Stimulated activated CD8-positive, alpha-beta memory T cell treated with anti-CD3 and anti-CD28 coated beads, Interleukin-15, amount 100 ng/mL, for 1 hour (primary cell): Measurements from ENCODE around the gene METRN.
A peak's percentile ranks its signal among the peaks of the same experiment; 100 is the strongest.
"Not testable (repeated sequence)": the region's sequence is repeated elsewhere in the genome, so short reads cannot be mapped to it uniquely, and the experiment has no call there.

ENCODE experiments used
- DNase-seq: peaks from one replicate; pipeline ENCODE4 v3.0.0-alpha.2; 2020; ENCODE audit warnings: low read depth

The METRN gene

GRCh38 chr16:735982-736453, 21.1 kb downstream of the METRN start:
- no peak for DNase-seq

GRCh38 chr16:736936-737481, 22.1 kb downstream of the METRN start:
- no peak for DNase-seq

GRCh38 chr16:739560-740458, 24.9 kb downstream of the METRN start:
- DNase-seq, result no peak

- no peak for DNase-seq
Observed at GRCh38 chr16:740459-740763, 25.5 kb downstream of the METRN start.

GRCh38 chr16:740764-741505, 26.0 kb downstream of the METRN start, which contains the start of gene CIAO3:
CIAO3 (minus strand) TSS chr16:740997; CDS start chr16:740985, 12 bp downstream.
- peak; percentile 81 for DNase-seq

- DNase-seq, result no peak
Observed at GRCh38 chr16:741986-742629, 27.2 kb downstream of the METRN start.

GRCh38 chr16:742894-743293, 28.0 kb downstream of the METRN start:
- not testable (repeated sequence) for DNase-seq

GRCh38 chr16:743794-744500, 29.0 kb downstream of the METRN start:
- DNase-seq, result no peak

GRCh38 chr16:745739-746138, 30.8 kb downstream of the METRN start:
- no peak for DNase-seq

- DNase-seq, result no peak
Observed at GRCh38 chr16:746637-747036, 31.7 kb downstream of the METRN start.

- DNase-seq, result no peak
Observed at GRCh38 chr16:747978-748746, 33.2 kb downstream of the METRN start.

GRCh38 chr16:749010-749409, 34.1 kb downstream of the METRN start:
- DNase-seq, result no peak

GRCh38 chr16:750485-750884, 35.6 kb downstream of the METRN start:
- no peak for DNase-seq

GRCh38 chr16:751152-752006, 36.5 kb downstream of the METRN start:
- no peak for DNase-seq

- no peak for DNase-seq
Observed at GRCh38 chr16:752007-752312, 37.0 kb downstream of the METRN start.

GRCh38 chr16:754121-754607, 39.2 kb downstream of the METRN start:
- not testable (repeated sequence) for DNase-seq

GRCh38 chr16:754656-755055, 39.7 kb downstream of the METRN start:
- no peak for DNase-seq

GRCh38 chr16:756428-756827, 41.5 kb downstream of the METRN start:
- DNase-seq, result no peak

- DNase-seq, result no peak
Observed at GRCh38 chr16:759110-759910, 44.4 kb downstream of the METRN start.
